ENCODE data around the gene AGO3.

GRCh38 chr1:36086529-36087232, 155.8 kb downstream of the AGO3 start:
- no peak for TF ChIP-seq CTCF (IDR thresholded peaks at IDR 0.05)
- TF ChIP-seq POLR2A (IDR thresholded peaks at IDR 0.05), result no peak

All from uterus (tissue), 2 donors.